Left cardiac atrium (tissue), 4 donors: ENCODE data around the gene HNRNPA0. TPM values are rescaled to one million over a fixed set of nuclear protein-coding genes. Genes with fewer than 3 reads are reported as not detected.

Source experiments
- ATAC-seq, 2 donors: fragments of 200-7000 bp; cut with Tn5 transposase; one replicate each; pipeline ENCODE4 v1.9.1; 2020; ENCODE audit warnings: mild to moderate bottlenecking in 2 of 2, moderate library complexity in 2 of 2
- DNase-seq: peaks from one replicate; pipeline ENCODE4 v3.0.0-alpha.2; 2020
- intact Hi-C, 2 donors: fragments of 100-400 bp; cut with DNase I; formaldehyde crosslinking; loops; one replicate each; pipeline versions ENCODE4 v1.14.1 to v1.15.1; 2022 to 2023
- total RNA-seq, 2 donors: library from RNA; stranded (reverse); fragmentation: NEBNext Ultra II Directional; extraction: Animal tissue kit (Norgen Biotek cat#: 25700); gene quantifications; one replicate each; pipeline ENCODE4 v1.2.1, GENCODE V29; 2021
- donor health status: DM: no; HTN: yes; CAD: no.
- donor health status: DM: no; HTN: yes; CAD: no; lungs with severe emphysema.
- donor health status: DM: yes; HTN: yes; CAD: no.
- donor health status: Dilated cardiomyopathy.

The HNRNPA0 gene
- total RNA-seq, 2 donors from 2014 or later, result 14.3 to 27.1 TPM

GRCh38 chr5:137699336-137700281 is 54.6 kb downstream of the HNRNPA0 start:
- ATAC-seq, result peak; percentile 69 to 74
- intact Hi-C loops, result no loop called here
- DNase-seq, result no peak

- DNase-seq (no peak), ATAC-seq (no peak)
- intact Hi-C loops, result no loop called here
These were observed 57.7 kb downstream of the HNRNPA0 start for GRCh38 chr5:137696481-137696880.

GRCh38 chr5:137695651-137696428 is 58.3 kb downstream of the HNRNPA0 start:
- peak; percentile 35 for DNase-seq
- intact Hi-C loops, result no loop called here
- peak; percentile 29 to 31 for ATAC-seq

Other genes with a start within 250 kb of the HNRNPA0 start
- gene KLHL3, start 18.3 kb downstream of the HNRNPA0 start, total RNA-seq, result 10 to 100 TPM; 24.8 to 48.0 TPM
- 100 to 1,000 TPM in 1 of 2 donors, 10 to 100 TPM in 1; 90.8 to 117 TPM for gene MYOT, start 113.5 kb upstream of the HNRNPA0 start, total RNA-seq
- under 1 TPM; 0.24 to 0.52 TPM for gene PKD2L2, start 135.1 kb upstream of the HNRNPA0 start, total RNA-seq